Tibial artery (tissue), 4 donors: Measurements from ENCODE around the gene MASP1.

Experiments used
- DNase-seq, 2 donors: peaks; one replicate each; pipeline ENCODE4 v3.0.0-alpha.2; 2019
- H3K27ac ChIP-seq, 2 donors: fragments of 200-600 bp; sonication (generic) in 1 of 2; 1 replicate in 1 of 2; 2 replicates in 1 of 2; pipeline ENCODE4 v1.5.1; 2018 to 2019; ENCODE audit warnings: mild to moderate bottlenecking in 1 of 2
- H3K27me3 ChIP-seq, 2 donors: fragments of 200-600 bp; sonication (generic) in 1 of 2; one replicate each; pipeline versions ENCODE4 v1.5.1 to v1.6.0; 2016 to 2019
- H3K36me3 ChIP-seq, 3 donors: fragments of 200-600 bp; sonication (generic) in 2 of 3; one replicate each; pipeline ENCODE4 v1.5.1; 2016 to 2019; ENCODE audit warnings: mild to moderate bottlenecking in 2 of 3
- H3K4me1 ChIP-seq, 4 donors: fragments of 200-600 bp; sonication (generic) in 2 of 4; 1 replicate in 3 of 4; 2 replicates in 1 of 4; pipeline ENCODE4 v1.5.1; 2016 to 2019
- H3K4me3 ChIP-seq, 2 donors: fragments of 200-600 bp; sonication (generic) in 1 of 2; 1 replicate in 1 of 2; 2 replicates in 1 of 2; pipeline ENCODE4 v1.5.1; 2018 to 2019; ENCODE audit warnings: mild to moderate bottlenecking in 2 of 2
- H3K9me3 ChIP-seq, 3 donors: fragments of 200-600 bp; sonication (generic) in 1 of 3; one replicate each; pipeline ENCODE4 v1.5.1; 2016 to 2019
- intact Hi-C: fragments of 100-400 bp; cut with DNase I; formaldehyde crosslinking; loops from one replicate; pipeline ENCODE4 v1.15.0; 2023; ENCODE audit warnings: low total_unique reads
- TF ChIP-seq, protein P1 (sequence below), 2 experiments: fragments of 200-600 bp in 1 of 2; fragments of 450-650 bp in 1 of 2; IDR thresholded peaks; one replicate each; pipeline ENCODE4 v1.5.1; 2017 to 2019; ENCODE audit warnings: antibody characterized with exemption in 2 of 2, mild to moderate bottlenecking in 1 of 2, moderate library complexity in 1 of 2

Gene MASP1

DNA sequence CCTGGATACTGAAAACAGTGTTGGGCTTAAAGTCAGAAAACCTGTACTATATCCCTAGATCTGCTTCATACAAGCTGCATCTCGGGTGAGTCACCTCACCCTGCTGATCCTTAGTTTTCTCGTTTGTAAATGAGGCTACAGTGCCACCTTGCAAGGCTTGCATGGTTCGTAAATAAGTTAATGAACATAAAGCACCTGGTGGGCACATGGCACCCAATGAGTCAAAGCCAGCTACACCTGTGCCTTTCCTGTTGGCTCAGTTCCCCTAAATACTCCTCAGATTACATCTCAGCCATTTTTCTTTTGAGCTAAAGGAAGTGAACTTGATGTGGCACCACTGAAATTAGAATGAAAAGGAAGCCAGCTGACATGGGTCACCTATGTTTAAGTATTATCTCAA lies 67.7 kb downstream of the MASP1 start:
- TF ChIP-seq, protein P1, sequence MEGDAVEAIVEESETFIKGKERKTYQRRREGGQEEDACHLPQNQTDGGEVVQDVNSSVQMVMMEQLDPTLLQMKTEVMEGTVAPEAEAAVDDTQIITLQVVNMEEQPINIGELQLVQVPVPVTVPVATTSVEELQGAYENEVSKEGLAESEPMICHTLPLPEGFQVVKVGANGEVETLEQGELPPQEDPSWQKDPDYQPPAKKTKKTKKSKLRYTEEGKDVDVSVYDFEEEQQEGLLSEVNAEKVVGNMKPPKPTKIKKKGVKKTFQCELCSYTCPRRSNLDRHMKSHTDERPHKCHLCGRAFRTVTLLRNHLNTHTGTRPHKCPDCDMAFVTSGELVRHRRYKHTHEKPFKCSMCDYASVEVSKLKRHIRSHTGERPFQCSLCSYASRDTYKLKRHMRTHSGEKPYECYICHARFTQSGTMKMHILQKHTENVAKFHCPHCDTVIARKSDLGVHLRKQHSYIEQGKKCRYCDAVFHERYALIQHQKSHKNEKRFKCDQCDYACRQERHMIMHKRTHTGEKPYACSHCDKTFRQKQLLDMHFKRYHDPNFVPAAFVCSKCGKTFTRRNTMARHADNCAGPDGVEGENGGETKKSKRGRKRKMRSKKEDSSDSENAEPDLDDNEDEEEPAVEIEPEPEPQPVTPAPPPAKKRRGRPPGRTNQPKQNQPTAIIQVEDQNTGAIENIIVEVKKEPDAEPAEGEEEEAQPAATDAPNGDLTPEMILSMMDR (IDR thresholded peaks at IDR 0.05), result no peak
- Histone ChIP-seq H3K27ac (no peak overlapping the region), H3K4me1 (peaks cover 0 to 22% (median 6%) of the 10 kb centered on the region in 4 donors), H3K27me3 (no peaks in the 10 kb centered on the region), H3K36me3 (no peaks in the 10 kb centered on the region), H3K9me3 (no peaks in the 10 kb centered on the region), H3K4me3 (no peak overlapping the region)
- DNase-seq, result no peak
- intact Hi-C loops, result loop anchor here (5.0 kb wide), 2 partner anchors 94 to 454 kb away; no protein-coding TSS in a partner anchor

DNA sequence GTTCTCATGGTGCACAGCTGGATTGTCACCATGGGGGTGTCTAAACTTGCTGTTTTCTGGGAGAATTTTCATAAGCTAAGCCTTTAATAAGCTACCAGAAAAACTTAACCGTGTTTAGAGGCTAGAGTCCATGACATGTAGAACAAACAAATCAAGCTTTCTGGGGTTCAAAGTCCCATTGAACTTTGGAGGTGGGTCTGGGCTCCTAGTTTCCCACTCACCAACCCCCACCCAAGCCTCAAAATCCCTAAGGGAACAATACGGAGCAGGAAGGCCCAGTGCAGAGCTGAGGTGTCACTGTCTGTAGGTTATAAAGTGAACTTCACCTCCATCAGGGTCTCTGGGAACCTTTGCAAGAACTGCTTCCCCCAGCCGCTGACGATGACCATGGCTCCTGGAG lies 68.7 kb downstream of the MASP1 start:
- H3K36me3 ChIP-seq, result no peaks in the 10 kb centered on the region
- no peaks in the 10 kb centered on the region for H3K9me3 ChIP-seq
- no peak for DNase-seq
- TF ChIP-seq, protein P1 (IDR thresholded peaks at IDR 0.05), result no peak
- H3K27me3 ChIP-seq, result no peaks in the 10 kb centered on the region
- peaks cover 0 to 12% (median 4%) of the 10 kb centered on the region in 4 donors for H3K4me1 ChIP-seq
- no peak overlapping the region for H3K27ac ChIP-seq
- no peak overlapping the region for H3K4me3 ChIP-seq
- intact Hi-C loops, result loop anchor here (5.0 kb wide), 2 partner anchors 94 to 454 kb away; no protein-coding TSS in a partner anchor

DNA sequence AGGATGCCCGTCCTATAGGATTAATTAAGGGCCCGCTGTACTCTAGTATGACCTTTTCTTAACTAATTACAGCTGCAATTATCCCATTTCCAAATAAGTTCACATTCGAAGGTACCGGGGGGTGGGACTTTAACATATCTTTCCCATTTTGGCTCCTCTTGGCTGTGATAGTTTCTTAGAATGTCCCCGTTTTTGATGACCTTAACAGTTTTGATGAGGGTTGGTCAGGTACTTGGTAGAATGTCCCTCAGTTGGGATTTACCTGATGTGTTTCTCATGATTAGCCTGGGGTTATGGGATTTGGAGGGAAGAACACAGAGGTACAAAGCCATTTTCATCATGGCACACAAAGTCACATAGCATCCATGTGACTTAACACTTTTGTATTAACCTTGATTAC lies 76.1 kb downstream of the MASP1 start:
- no peak for DNase-seq
- Histone ChIP-seq H3K27ac (no peak overlapping the region), H3K9me3 (no peaks in the 10 kb centered on the region), H3K36me3 (no peaks in the 10 kb centered on the region), H3K4me3 (no peak overlapping the region), H3K27me3 (no peaks in the 10 kb centered on the region), H3K4me1 (peaks cover 0 to 31% (median 13%) of the 10 kb centered on the region in 4 donors)
- intact Hi-C loops, result no loop called here
- TF ChIP-seq, protein P1 (IDR thresholded peaks at IDR 0.05), result no peak

DNA sequence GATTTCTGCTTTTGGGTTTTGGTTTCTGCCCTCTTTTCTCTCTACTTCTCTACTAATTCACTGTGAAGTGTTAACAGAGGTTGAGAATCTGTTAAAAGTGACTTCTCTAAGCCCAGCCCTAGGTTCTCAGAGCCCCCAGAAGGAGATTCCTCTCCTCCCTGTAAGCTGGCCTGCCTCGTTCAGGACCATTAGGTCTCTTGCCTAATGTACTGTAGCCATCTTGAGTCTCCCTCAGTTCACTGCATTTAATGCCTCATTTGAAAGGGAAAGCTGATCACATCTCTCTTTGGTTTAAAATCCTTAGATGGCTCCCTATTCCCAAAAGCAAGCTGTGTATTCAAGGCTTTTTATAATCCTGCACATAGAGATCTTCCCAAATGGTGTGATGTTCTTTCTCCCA lies 77.9 kb downstream of the MASP1 start:
- DNase-seq, result no peak
- no peaks in the 10 kb centered on the region for H3K36me3 ChIP-seq
- no peaks in the 10 kb centered on the region for H3K27me3 ChIP-seq
- no peak overlapping the region for H3K27ac ChIP-seq
- peaks cover 0 to 46% (median 27%) of the 10 kb centered on the region in 4 donors for H3K4me1 ChIP-seq
- TF ChIP-seq, protein P1 (IDR thresholded peaks at IDR 0.05), result no peak
- no peaks in the 10 kb centered on the region for H3K9me3 ChIP-seq
- no peak overlapping the region for H3K4me3 ChIP-seq
- intact Hi-C loops, result no loop called here

DNA sequence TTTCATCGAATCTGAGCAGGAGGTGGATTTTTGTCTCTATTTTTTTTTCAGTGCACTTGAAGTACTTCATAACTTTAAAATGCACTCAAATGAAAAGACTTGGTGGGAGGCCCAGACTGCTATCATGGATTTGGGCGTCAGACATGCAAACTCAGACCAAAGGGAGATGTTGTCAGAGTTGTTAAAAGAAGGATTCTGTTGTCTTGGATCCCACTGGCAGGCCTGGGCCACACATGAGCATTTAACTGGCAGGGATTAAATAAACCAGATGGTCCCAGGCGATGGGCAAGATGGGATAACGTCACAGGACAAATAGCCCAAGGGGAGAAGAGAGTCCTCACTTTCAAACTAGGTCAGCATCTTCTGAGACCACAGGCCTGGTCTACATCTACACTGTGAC lies 78.8 kb downstream of the MASP1 start:
- H3K27ac ChIP-seq, result peak overlapping the region; percentile 64 to 73
- no peak for DNase-seq
- no peaks in the 10 kb centered on the region for H3K27me3 ChIP-seq
- no peaks in the 10 kb centered on the region for H3K36me3 ChIP-seq
- no peak overlapping the region for H3K4me3 ChIP-seq
- H3K4me1 ChIP-seq, result peaks cover 0 to 55% (median 33%) of the 10 kb centered on the region in 4 donors
- H3K9me3 ChIP-seq, result no peaks in the 10 kb centered on the region
- TF ChIP-seq, protein P1 (IDR thresholded peaks at IDR 0.05), result no peak
- intact Hi-C loops, result no loop called here

DNA sequence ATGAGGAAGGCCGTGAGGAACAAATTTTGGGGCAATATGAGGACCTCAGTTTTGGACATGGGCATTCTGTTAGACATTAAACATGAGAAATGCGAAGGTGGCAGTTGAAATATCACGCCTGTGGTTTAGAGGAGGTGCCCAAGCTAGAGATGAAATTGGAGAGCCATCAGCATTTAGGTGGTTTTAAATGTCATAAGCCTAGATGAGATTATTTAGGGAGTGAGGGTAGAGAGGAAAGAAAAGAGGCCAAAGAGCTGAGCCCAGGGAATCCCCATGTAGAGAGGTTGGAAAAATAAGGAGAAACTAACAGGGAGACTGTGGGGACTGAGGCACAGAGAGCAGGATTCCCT lies 79.4 kb downstream of the MASP1 start:
- H3K4me1 ChIP-seq, result peaks cover 0 to 60% (median 37%) of the 10 kb centered on the region in 4 donors
- no peaks in the 10 kb centered on the region for H3K36me3 ChIP-seq
- H3K27ac ChIP-seq, result peak overlapping the region; percentile 64 to 73
- no peak for DNase-seq
- no peaks in the 10 kb centered on the region for H3K9me3 ChIP-seq
- intact Hi-C loops, result no loop called here
- H3K4me3 ChIP-seq, result no peak overlapping the region
- TF ChIP-seq, protein P1 (IDR thresholded peaks at IDR 0.05), result no peak
- H3K27me3 ChIP-seq, result no peaks in the 10 kb centered on the region
